Activated T-helper 1 cell treated with anti-CD3 and anti-CD28 coated beads, Interleukin-2, amount 50 U/mL, for 16 hours (primary cell): ENCODE results near the gene PRDX3.

Experiments
- DNase-seq, 2 donors: peaks; one replicate each; pipeline ENCODE4 v3.0.0-alpha.2; 2020; ENCODE audit warnings: low read depth in 1 of 2, low spot score in 1 of 2

The PRDX3 gene

GRCh38 chr10:119178372-119179119, at the start of gene PRDX3:
Gene PRDX3 (minus strand): TSS chr10:119178812. CDS start chr10:119178790, 22 bp downstream.
- peak; percentile 87 to 89 for DNase-seq

DNA sequence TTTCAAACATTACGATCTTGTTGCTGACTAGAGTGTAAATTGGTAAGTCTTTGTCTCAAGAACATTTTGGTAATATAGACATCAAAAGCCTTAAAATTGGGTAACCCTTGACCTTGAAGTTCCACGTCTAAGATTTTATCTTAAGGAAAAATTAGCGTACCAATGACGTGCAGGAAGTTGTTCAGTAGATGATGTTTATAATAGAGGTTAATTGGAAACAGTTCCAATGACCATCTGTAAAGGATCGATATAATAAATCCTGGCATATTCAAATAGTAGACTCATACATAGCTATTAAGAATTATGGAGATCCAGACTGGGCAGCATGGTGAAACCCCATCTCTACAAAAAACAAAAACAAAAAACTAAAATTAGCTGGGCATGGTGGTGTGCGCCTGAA, 49.2 kb upstream of the PRDX3 start:
- DNase-seq = no peak

DNA sequence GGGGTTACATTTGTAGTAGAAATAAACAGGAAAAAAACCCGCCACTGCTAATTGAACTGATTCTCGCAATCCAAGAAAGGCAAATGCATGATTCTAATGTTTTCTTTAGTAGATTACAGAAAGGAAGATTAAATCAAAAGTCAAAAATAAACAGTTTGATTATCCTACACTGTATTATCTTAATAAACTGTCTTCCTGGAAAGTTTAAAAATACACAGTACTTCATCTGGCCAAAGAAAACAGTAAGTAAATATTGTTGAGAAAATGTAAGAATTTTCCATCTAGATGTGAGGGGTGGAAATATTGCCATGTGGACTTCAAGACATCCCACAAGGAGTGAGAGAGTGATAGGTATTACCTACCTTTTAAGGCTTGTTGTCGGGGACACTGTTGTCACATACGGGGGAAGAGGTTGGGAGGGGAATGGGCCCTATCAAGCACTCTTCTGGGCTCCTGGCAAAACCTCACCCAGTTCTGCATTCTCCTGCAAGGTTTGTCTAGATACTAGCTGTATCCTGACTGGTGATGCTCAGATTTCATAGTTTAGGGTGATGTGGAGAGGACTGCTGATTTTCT, 46.6 kb upstream of the PRDX3 start:
- no peak for DNase-seq

- no peak for DNase-seq
These were observed 44.4 kb upstream of the PRDX3 start for GRCh38 chr10:119222966-119223386.

- DNase-seq = no peak
These were observed 43.9 kb upstream of the PRDX3 start for GRCh38 chr10:119222537-119222936.

DNA sequence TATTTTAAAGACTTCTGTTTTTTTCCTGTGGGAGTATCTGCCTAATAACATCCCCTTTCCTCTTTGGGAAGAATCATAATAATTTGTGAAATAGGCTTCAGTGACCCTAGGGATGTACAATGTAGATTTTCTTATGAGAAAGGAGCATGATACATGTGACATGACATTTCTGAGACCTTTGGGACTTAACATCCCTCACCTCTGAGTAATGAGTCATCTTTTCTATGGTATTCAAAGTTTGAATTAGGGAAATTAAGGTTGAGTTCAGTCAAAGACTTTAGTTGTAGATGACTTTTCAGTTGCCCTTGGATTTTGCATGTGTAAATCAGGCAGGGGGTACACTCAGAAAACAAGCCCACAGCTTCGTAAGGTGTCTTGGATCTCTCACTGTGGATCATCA, 43.1 kb upstream of the PRDX3 start:
- DNase-seq = no peak

GRCh38 chr10:119221201-119221600, 42.6 kb upstream of the PRDX3 start:
- no peak for DNase-seq

- no peak for DNase-seq
These were observed 41.3 kb upstream of the PRDX3 start for GRCh38 chr10:119219871-119220270.

GRCh38 chr10:119217991-119218490, 39.4 kb upstream of the PRDX3 start:
- no peak for DNase-seq

DNA sequence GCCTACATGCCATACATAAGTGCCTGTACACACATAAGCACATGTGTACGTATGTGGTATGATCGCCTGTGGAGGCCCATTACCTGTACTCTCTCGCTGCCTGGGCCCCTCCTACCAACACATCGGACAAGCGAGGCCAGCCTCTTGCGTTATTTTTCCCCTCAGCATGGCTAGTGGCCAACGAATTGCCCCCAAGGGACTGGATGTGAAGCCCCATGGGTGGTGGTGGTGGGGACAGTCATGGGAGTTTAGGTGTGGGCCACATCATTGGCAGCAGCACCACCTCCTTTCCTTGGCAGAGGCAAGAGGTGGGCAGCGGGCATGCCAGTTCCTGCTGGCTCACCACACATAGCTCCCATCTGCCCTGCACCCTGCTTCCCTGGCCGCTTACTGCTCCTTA, 38.8 kb upstream of the PRDX3 start:
- no peak for DNase-seq

GRCh38 chr10:119216127-119216526, 37.5 kb upstream of the PRDX3 start:
- DNase-seq = no peak

- no peak for DNase-seq
These were observed 36.8 kb upstream of the PRDX3 start for GRCh38 chr10:119215371-119215770.

DNA sequence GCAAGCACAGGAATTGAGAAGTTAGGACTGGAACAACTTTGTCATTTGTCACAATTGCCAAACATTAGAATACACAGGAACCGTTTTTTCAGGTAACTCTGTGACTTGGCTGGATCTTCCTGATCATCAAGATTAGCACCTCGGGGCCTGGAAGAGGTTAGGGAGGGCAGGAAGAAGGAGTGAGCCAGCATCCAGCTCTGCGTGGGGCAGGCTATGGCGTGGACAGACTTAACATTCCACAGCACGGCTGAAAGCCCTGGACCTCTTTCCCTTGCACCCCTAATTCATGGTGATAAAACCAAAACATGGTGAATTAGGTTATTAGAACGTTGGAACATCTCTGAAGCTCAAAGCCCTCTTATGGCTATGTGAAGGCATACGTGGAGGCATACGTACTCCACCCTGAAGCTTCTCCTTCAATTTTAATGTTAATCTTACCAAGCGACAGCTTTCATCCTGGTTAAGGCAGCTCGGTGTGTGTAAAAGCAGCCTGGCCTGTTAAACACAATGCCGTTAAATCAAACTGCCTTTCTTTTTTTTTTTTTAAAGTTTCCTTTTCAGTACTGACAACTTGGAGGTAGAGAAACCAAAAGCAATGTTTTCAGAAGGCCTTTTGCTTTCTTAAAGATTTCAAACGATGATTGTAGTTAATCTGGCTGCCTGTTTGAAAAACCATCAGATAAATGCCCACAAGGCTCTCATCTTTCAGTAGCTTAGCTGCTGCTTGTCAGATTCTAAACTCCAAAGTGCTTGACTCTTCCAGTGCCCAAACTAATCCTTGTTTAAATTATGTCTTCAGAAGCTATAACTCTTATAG, 33.2 kb upstream of the PRDX3 start:
- DNase-seq = no peak

DNA sequence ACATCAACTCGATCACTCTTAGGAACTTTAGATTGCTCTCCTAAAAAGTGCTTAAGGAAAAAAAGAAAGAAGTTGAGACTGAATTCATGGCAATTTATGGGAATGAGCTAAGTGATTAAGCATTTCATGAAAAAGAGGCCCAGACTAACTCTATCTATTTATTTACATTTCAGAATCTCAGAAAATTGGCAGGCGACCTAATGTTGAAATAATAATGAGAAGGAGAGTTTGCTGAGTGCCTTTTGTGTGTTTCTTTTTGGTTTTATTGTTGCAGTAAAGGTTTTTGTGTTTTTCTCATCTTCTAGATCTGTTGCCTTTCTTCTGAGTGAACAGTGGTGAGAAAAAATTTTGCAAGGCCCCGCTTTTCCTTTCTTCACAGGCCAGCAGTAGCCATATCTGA, 32.6 kb upstream of the PRDX3 start:
- DNase-seq = no peak

- DNase-seq = no peak
These were observed 32.0 kb upstream of the PRDX3 start for GRCh38 chr10:119210633-119211032.

DNA sequence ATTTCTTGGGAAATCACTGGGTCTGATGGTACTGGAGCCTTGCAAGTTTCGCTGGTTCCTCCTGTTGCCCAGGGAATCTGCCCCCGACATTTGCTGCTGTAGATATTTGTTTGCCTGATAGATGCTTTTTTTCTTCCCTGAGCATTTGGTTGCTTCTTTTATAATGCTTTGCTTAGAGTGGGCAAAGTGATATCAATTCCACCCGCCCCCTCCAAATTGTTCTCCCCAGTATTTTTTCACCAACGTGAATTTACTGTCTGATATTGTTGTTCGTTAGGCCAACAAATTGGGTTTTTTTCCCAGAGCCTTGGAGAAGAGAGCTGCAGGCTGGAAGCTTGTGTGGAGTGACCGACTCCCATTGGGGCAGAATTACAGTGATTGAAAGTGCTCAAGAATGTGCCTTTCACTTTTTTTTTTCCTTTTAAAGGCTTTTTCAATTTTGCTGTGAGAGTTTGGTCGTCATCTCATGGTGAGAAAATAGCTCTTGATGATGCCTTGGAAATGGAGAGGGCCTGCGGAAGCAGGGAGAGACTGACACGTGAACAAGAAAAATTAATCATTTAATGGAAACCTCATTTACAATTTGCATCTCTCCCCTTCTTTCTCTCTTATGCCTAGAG, 31.2 kb upstream of the PRDX3 start:
- DNase-seq = no peak

DNA sequence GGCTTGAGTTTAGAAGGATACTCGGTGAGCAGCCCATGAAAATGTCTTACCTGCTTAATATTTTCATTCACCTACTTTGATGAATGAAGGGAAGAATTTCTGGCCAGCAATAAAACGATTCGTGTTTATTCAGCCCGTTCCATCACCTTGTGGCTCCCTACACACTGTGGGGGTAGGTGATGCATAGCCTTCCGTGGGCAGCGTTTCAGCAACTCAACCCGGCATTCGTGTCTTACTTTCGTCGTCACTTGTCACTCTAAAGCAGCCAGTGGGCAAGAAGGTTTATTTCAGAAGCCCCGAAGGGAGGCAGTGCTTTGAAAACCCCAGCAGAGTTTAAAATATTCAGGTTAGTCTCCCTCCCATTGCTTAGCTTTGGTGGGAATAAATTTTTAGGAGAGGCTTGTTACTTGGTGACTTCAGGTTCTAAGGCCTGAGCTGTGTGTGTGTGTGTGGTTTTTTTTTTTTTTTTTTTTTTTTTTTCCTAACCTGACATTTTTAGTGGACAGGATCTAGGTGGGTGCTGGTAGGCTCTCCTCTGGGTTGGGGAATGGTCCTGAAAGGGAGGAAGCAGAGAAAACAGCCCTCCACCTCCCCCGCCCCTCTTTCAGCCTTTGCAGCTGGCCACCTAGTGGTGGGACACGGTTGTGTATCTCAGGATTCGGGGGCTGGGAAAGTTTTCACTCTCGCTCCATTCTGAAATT, 30.6 kb upstream of the PRDX3 start:
- peak; percentile 25 to 43 for DNase-seq

DNA sequence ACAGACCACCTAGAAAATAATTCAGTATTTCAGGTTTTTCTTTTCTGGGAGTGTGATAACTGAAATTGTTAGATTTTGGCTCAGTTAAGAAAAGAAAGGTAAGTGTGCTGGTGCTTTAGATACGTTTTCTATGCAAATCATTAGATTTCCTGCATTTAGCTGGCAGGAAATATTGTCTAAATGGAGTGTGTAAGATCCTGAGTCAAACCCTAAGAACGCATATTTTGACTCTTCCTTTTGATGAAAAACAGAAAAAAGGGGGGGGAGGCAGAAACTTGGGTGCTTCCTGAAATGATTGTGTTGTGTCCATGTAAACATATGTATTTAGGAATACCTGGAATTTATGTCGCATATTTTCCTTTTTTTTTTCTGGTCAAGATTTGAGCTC, 29.9 kb upstream of the PRDX3 start:
- DNase-seq = no peak

DNA sequence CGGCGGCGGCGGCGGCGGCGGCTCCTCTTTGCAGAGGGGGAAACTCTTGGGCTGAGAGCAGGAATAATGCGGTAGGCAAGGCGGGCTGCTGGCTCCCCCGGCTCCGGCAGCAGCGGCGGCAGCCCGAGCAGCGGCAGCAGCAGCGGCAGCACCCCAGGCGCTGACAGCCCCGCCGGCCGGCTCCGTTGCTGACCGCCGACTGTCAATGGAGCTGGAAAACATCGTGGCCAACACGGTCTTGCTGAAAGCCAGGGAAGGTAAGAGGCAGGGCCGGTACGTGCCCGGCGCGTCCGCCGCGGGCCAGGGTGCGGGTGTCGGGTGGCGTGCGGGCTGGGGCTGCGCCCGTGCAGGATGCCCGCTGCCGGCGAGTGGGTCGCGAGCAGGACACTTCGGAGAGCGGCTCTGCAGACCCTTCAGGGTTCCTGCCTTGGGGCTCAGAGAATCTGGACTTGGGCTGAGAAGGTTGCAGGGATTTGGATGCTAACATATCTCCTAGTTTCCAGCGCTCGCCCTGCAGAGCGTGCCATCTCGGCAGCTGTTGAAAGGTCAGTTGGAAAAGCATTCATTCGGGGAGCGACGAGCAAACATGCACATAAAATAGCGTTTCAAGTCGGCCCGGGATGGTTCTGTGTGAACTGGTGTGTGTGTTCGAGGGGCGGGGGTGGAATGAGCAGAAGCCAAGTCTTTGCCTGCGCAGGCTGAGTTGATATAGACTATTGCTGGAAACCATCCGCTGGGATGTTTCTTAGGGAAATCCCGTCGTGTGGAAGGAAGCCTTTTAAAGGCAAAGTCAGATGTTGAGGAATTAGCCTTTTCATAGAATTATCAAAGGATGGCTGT, 29.3 kb upstream of the PRDX3 start:
- peak; percentile 5 to 11 for DNase-seq

- peak; percentile 80 to 95 for DNase-seq
These were observed 28.7 kb upstream of the PRDX3 start, which contains the start of gene GRK5 for GRCh38 chr10:119207366-119207666. Gene GRK5 (plus strand): TSS chr10:119207571. CDS start chr10:119207918, 347 bp downstream.
